HG03520 (cell line): Measurements from ENCODE around the gene ARL15.
"Not testable (repeated sequence)": the region's sequence is repeated elsewhere in the genome, so short reads cannot be mapped to it uniquely, and the experiment has no call there.

Experiments used
- ATAC-seq: cut with Tn5 transposase; IDR thresholded peaks from one replicate; pipeline ENCODE4 v1.9.1; 2021; ENCODE audit warnings: mild to moderate bottlenecking, moderate library complexity; ENCODE audit not compliant: unreplicated experiment

The ARL15 gene

GRCh38 chr5:54103871-54104270, 206.5 kb downstream of the ARL15 start:
- ATAC-seq: no peak

DNA sequence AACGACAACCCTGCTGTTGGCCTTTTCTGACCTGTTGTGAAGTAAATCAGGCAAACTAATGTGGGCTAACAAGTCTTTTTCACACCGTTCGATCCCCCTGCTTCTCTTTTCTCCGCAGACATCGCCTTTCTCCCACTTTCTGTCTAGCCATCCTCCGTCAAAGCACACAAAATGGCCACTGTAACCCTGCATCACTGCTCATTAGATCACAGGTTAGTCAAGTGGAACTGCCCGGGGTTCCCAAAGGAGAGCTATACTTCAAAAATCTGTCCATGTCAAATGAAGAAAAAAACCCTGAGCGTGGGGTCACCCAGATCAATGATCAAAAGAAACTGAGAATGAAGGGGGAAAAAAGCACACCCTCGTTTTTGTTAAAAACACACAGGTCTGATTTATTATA, 212.1 kb downstream of the ARL15 start:
- no peak for ATAC-seq

DNA sequence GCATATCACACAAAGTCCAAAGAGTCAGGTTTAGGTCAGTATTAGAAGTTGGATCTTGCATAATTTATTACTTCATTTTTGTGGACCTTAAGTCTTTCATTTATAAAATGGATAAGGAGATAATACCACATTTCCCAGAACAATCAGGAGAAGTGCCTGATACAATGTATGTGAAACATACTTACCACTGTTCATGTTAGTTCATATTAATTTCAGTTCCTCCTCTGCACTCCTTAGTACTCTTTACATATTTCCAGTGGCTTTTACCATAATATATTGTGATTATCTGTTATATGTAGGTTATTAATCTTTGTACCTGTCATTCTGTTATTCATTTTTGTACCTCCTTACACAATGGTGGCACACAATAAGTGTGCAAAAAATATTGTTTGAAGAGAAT, 214.4 kb downstream of the ARL15 start:
- no peak for ATAC-seq

- ATAC-seq: no peak
These were observed 215.7 kb downstream of the ARL15 start for GRCh38 chr5:54094706-54095105.

DNA sequence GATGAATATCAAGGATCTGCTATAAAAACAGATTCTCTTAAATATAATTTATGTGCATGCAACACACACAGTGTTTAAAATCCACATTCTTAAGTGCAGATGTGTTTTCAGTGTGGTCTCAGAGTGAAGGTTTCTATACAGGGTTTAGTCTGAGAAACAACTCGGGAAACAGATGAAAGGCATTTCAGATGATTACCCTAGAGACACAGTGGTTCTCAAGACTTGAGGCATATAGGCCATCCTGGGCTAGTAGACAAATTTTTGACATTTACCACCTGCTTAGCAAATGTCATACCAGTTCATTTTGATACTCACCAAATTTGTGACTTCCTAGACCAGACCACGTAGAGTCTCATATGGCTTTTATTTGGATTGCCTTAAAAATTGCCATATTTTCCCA, 216.5 kb downstream of the ARL15 start:
- no peak for ATAC-seq

DNA sequence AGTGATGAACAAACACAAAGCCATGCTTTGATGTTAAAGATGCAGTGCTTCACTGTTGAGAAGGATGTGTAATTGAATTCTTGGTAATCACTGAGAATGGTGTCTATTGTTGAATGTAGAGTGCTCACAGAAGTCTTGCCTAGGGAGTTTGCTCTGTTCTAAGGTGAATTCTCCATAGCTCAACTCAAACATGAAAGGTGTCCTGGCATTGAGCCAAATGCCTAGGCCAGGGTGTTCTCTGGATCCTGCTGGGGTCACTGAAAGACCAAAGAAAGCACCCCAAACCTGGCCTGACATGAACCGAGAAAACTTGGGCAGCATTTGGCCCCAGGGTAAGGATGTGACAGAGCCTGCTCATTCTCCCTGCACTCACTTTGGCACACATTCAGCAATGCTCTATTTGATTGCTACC, 217.3 kb downstream of the ARL15 start:
- ATAC-seq: no peak

- no peak for ATAC-seq
These were observed 218.9 kb downstream of the ARL15 start for GRCh38 chr5:54091307-54092130.

- ATAC-seq: no peak
These were observed 219.8 kb downstream of the ARL15 start for GRCh38 chr5:54090495-54091120.

DNA sequence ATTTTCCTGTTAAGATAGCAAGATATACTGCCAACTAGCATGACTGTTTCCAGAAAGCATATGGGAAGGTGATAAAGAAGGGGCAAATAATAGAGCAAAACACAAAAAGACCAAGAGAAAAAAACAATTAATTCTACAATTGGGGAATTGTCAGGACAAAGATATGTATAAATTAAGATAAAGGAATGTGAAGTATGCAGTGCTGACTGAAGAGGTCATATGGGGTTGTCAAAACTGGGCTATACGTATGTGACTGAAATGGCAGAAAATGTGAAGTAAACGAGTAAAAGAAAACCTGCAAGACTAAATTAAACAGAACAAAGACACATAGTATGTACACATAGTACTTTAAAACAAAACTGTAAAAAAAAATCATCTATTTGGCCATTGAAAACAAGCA, 222.3 kb downstream of the ARL15 start:
- no peak for ATAC-seq

DNA sequence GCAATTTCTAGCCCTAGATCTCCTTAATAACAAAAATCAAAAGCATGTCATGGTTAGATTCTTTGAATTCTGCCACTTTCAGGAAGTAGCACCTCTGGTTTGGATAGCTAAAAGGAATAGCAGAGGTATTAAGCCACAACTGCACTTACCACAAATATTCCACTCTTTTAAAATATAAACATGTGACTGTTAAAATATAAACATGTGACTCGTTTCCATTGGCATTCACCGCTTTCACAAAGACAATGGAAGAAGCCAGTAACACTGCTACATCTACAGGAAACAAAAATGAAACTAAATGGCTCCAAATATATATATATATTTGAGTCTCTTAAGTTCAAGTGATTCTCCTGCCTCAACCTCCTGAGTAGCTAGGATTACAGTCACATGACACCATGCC, 222.9 kb downstream of the ARL15 start:
- no peak for ATAC-seq

DNA sequence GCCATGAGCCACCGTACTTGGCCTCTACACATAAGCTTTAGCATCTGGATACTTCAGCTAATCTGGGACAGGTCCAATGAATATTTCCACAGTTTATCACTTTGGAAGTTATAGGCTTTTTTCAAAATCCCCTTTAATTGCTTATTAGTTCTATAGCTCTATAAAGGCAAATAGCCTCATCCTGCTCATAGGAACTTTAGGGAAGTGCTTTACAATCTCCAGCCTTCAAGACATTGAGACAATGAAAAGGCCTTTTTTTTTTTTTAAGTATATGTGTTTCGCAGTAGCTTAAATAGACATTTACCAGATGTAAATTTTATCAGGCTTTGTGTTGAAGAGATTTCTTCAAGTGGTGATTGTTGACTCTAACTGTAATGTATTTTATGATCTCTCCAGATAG, 224.2 kb downstream of the ARL15 start:
- no peak for ATAC-seq

GRCh38 chr5:54084696-54085095, 225.7 kb downstream of the ARL15 start:
- no peak for ATAC-seq

DNA sequence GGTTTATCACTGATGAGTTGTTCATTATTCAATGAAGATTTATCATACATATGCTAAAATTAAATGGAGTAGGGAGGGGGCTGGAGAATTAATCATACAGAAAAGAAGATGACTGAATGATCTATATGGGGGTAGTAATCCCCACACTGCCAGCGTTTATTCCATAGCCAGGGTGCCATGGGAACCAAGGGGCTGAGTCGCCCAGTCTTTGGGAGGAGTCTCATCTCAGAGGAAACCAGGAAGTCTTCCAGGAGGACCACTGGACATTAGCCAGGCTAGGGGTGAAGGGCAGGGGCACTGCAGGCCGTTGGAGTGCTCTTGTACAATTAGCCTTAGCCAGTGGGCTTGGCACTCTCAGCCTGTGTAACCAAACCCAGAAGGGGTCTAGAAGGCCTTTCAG, 226.5 kb downstream of the ARL15 start:
- no peak for ATAC-seq

GRCh38 chr5:54083245-54083644, 227.1 kb downstream of the ARL15 start:
- no peak for ATAC-seq

- ATAC-seq: no peak
These were observed 229.0 kb downstream of the ARL15 start for GRCh38 chr5:54081415-54081814.

GRCh38 chr5:54080831-54081230, 229.5 kb downstream of the ARL15 start:
- ATAC-seq: no peak

DNA sequence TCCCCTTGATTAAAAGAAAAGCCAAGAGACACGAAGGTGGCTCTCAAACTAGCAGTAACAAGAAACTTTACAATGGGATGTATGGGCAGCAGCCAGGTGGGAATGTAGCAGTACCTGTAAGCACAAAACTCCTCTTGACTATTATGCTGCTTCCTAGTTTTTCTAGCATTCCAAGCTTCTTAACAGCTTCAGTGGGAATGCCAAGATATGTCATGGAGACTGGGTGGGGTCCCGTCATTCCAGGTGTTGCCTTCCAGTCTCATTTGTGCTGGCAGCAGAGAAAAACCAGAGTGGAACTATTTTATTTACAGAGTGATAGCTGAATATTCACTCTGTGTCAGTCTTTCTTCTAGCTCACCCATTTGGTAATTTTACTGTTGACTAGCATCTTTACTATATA, 236.6 kb downstream of the ARL15 start:
- ATAC-seq: no peak

DNA sequence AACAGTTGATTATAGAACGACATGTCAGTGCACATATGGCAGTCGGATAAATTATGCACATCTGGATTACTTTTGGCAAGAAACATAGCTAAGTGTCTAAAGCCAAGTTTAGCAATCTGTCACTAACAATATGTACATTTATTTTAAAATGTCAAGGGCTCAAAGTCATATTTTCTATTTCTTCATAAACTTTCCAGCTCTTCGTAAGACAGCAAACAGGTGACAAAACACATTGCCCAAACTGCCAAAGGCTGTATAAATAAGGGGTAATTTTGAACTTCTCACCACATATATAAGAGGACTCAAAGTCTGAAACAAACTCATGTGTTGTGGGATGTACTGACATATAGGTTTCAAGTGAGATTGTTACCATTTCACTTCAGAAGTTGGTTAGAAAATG, 237.2 kb downstream of the ARL15 start:
- no peak for ATAC-seq

- no peak for ATAC-seq
These were observed 243.9 kb downstream of the ARL15 start for GRCh38 chr5:54066433-54066832.

DNA sequence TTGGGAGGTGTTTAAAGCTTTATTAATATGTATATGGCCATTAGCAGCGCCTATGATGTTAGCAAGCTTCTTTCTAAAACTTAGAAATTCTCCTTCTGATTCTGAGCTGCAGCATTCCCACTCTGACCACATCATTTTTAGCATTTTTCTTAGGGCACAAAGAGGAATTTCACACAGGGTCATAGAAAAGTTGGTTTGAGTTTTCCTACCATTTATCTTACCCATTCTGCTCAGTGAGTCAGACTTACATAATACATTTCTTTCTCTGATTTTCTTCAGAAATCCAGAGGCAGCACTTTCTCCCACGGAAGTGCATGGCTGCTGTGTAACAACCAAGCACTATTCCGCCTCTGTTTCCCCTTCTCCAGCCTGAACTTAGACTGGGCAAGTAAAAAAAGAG, 246.6 kb downstream of the ARL15 start:
- ATAC-seq: no peak

GRCh38 chr5:54062958-54063357, 247.4 kb downstream of the ARL15 start:
- no peak for ATAC-seq

DNA sequence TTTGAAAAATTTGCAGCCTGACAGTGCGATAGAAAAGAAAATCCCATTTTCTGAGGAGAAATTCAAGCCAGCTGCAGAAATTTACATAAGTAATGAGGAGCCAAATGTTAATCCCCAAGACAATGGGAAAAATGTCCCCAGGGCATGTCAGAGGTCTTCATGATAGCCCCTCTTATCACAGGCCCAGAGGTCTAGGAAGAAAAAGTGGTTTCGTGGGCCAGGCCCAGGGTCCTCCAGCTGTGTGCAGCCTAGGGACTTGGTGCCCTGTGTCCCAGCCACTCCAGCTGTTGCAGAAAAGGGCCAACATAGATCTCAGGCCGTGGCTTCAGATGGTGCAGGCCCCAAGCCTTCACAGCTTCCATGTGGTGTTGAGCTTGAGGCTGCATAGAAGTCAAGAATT, 249.5 kb downstream of the ARL15 start:
- ATAC-seq: not testable (repeated sequence)

DNA sequence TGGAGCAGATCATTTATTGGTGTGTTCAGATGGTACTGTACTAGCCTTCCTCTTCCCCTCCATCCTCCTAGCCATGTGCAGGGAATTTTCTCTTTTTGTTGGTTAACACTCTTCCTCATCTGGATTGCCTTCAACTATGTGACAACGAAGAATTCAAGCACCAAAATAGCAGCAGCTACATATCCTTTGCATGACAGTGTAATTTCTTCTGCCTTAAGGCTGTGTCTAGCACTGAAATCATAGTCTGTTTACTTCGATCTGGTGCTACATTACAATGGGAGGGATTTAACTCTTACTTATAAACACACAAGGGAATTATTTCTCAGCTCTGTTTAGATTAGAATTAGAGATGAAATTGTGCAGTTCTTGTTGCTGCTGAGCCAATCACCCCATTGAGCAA, 260.4 kb downstream of the ARL15 start:
- ATAC-seq: no peak
